ENCODE data around the gene FOXL1.
"Not testable (repeated sequence)": the region's sequence is repeated elsewhere in the genome, so short reads cannot be mapped to it uniquely, and the experiment has no call there.

The FOXL1 gene

DNA sequence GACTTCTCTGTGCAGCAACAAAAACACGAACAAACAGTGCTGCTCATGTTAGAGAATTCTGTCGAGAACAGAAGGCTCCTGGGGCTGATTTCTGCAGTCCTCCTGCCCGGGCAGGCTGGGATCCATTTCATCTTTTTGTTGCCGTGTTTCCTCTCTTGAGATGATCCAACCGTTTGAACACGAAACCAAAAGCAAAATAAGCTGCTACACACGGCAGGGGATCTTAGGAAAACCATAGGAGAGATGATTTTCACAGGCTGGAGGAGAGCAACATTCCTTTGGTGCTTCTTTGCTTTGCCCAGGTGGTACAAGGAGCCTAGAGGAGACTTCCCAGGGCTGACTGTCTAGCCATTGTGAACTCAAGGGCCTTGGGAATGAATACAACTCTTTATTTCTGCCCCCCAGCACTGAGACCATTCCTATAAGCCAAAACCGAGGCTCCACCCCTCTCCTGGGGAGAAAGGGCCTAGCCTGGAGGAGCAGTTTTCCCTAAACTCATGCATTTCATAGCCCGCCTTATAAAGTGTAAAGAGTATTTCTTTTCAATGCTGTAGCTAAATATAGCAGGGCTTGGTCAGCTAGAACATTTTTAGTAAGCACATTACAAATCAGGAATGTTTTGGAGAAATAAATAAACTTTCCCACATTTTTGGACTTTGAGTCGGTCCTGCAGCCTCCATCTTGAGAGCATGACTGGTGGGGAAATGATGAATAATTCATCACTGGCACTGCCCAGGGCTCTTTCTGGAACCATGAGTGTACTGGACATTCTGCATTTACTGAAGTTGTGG is 7.7 kb downstream of the FOXL1 start:
- Mint-ChIP-seq H3K4me1 (peaks cover 15% of the 10 kb centered on the region), H3K27me3 (ENCODE audit: low read depth, poor library complexity) (peaks cover 15% of the 10 kb centered on the region), H3K9me3 (no peaks in the 10 kb centered on the region), H3K36me3 (ENCODE audit: low read depth) (peaks cover 12% of the 10 kb centered on the region), H3K27ac (no peak overlapping the region), H3K4me3 (no peak overlapping the region)
- TF ChIP-seq, protein P1, sequence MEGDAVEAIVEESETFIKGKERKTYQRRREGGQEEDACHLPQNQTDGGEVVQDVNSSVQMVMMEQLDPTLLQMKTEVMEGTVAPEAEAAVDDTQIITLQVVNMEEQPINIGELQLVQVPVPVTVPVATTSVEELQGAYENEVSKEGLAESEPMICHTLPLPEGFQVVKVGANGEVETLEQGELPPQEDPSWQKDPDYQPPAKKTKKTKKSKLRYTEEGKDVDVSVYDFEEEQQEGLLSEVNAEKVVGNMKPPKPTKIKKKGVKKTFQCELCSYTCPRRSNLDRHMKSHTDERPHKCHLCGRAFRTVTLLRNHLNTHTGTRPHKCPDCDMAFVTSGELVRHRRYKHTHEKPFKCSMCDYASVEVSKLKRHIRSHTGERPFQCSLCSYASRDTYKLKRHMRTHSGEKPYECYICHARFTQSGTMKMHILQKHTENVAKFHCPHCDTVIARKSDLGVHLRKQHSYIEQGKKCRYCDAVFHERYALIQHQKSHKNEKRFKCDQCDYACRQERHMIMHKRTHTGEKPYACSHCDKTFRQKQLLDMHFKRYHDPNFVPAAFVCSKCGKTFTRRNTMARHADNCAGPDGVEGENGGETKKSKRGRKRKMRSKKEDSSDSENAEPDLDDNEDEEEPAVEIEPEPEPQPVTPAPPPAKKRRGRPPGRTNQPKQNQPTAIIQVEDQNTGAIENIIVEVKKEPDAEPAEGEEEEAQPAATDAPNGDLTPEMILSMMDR (IDR thresholded peaks at IDR 0.05): no peak
- no peak for DNase-seq

DNA sequence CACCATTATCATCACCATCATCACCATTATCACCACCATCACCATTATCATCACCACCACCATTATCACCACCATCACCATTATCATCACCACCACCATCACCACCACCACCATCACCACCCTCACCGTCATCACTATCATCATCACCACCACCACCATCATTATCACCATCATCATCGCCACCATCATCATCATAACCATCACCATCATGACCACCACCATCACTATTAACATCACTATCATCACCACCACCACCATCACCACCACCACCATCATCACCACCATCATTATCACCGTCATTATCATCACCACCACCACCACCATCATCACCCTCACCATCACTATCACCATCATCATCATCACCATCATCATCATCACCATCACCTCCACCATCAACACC is 9.1 kb downstream of the FOXL1 start:
- no peak for DNase-seq
- Mint-ChIP-seq H3K27me3 (ENCODE audit: low read depth, poor library complexity) (peaks cover 13% of the 10 kb centered on the region), H3K4me1 (no peaks in the 10 kb centered on the region), H3K4me3 (no peak overlapping the region), H3K36me3 (ENCODE audit: low read depth) (peaks cover 17% of the 10 kb centered on the region), H3K9me3 (no peaks in the 10 kb centered on the region), H3K27ac (no peak overlapping the region)
- TF ChIP-seq, protein P1 (IDR thresholded peaks at IDR 0.05): no peak

DNA sequence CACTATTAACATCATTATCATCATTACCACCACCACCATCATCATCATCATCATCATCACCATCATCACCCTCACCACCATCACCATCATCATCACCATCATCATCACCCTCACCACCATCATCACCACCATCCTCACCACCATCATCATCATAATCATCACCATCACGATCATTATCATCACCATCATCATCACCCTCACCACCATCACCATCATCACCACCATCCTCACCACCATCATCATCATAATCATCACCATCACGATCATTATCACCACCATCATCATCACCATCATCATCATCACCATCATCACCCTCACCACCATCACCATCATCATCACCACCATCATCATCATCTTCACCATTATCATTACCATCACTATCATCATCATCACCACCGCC is 9.6 kb downstream of the FOXL1 start:
- H3K4me3 Mint-ChIP-seq, H3K9me3 Mint-ChIP-seq, H3K27ac Mint-ChIP-seq, H3K4me1 Mint-ChIP-seq, DNase-seq: not testable (repeated sequence)
- H3K36me3 Mint-ChIP-seq (ENCODE audit: low read depth): peaks cover 17% of the 10 kb centered on the region
- peaks cover 13% of the 10 kb centered on the region for H3K27me3 Mint-ChIP-seq (ENCODE audit: low read depth, poor library complexity)

DNA sequence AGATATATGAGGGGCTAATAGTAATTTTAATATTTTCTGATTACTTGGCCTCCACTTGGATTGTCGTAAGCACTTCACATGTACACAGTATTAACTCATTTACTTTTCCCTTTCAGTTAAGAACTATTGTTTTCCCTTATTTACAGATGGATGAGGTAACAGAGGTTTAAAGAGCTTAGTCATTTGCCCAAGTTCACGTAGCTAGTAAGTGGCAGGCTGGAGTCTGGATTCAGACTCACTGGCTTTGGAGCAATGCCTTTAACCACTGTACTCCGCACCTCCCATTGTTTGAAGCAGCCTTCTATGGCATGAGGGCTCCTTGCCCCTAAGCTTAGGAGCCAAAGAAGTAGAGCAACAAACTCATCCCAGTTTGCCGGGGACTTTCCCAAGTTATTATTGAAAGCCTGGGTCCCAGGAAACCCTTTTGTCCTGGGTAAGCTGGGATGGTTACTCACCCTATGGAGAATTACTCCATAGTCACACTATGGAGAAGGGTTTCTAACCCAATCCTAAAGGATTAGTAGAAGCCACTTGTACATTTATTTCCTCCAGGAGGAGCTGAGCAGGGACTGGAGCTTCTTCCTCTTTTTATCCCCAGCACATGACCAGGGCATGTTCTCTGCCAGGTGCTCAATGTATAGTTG is 12.3 kb downstream of the FOXL1 start:
- no peak for DNase-seq
- H3K27me3 Mint-ChIP-seq (ENCODE audit: low read depth, poor library complexity): peaks cover 14% of the 10 kb centered on the region
- peaks cover 6% of the 10 kb centered on the region for H3K36me3 Mint-ChIP-seq (ENCODE audit: low read depth)
- TF ChIP-seq, protein P1 (IDR thresholded peaks at IDR 0.05): no peak
- H3K4me1 Mint-ChIP-seq: peaks cover 28% of the 10 kb centered on the region
- H3K4me3 Mint-ChIP-seq: no peak overlapping the region
- no peaks in the 10 kb centered on the region for H3K9me3 Mint-ChIP-seq
- H3K27ac Mint-ChIP-seq: no peak overlapping the region

DNA sequence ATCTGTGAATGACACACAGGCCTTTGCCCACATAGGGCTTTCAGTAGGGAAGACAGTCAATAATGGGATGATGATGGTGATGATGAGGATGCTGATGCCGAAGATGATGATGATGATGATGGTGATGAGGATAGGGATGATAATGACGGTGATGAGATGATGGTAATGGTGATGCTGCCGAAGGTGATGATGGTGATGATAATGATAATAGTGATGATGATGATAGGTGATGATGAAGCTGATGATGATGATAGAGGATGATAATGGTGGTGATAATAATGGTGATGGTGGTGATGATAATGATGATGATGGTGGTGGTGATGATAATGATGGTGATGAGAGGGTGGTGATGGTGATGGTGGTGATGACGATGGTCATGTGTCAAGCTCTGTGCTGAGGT is 12.9 kb downstream of the FOXL1 start:
- DNase-seq: no peak
- Mint-ChIP-seq H3K4me3 (no peak overlapping the region), H3K27me3 (ENCODE audit: low read depth, poor library complexity) (peaks cover 14% of the 10 kb centered on the region), H3K27ac (no peak overlapping the region), H3K9me3 (no peaks in the 10 kb centered on the region), H3K36me3 (ENCODE audit: low read depth) (peaks cover 6% of the 10 kb centered on the region), H3K4me1 (peaks cover 34% of the 10 kb centered on the region)
- TF ChIP-seq, protein P1 (IDR thresholded peaks at IDR 0.05): no peak

DNA sequence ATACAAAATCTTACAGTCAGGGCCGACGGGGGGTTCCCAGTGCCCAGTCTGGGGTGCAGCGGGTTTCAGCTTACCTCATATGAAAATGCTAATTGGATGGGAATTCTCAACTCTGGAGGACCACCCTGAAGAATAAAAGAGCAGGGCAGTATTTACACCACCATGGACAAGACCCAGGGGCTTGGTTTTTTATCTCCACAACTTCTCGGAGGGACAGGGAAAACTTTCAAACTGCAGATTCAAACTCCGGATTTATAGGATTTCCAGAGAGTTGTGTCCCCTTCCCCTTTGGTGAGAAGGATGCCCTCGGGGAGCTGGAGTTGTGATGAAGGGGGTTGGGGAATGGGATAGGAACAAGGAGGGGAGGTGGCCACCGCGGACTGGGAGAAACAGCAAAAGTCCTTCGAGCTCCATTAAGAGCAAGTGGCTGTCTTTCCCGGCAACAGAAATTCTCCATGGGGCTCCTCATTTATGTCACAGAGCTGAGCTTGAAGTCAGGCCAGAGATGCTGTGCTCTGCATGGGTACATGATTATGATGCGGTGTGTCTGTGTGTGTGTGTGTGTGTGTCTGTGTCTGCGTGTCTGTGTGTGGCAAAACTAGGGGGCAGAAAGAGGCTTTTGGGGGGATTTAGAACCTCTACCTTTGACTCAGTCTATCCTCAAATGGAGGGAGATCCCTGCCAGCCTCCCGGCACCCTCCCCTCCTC is 15.7 kb downstream of the FOXL1 start:
- Mint-ChIP-seq H3K36me3 (ENCODE audit: low read depth) (peaks cover 6% of the 10 kb centered on the region), H3K4me1 (peaks cover 48% of the 10 kb centered on the region), H3K9me3 (no peaks in the 10 kb centered on the region), H3K27me3 (ENCODE audit: low read depth, poor library complexity) (peaks cover 21% of the 10 kb centered on the region), H3K4me3 (peak overlapping the region; percentile 41), H3K27ac (peak overlapping the region; percentile 41)
- DNase-seq: no peak
- TF ChIP-seq, protein P1 (IDR thresholded peaks at IDR 0.05): no peak

Measured in nephron progenitor cell (in vitro differentiated cells).